Pons (tissue), 1 donor: ENCODE data around the gene OAS2.
"Not testable (repeated sequence)": the region's sequence is repeated elsewhere in the genome, so short reads cannot be mapped to it uniquely, and the experiment has no call there.

Source experiments
- DNase-seq: peaks from one replicate; pipeline ENCODE4 v3.0.0-alpha.2; 2016; ENCODE audit warnings: low spot score

OAS2 gene

DNA sequence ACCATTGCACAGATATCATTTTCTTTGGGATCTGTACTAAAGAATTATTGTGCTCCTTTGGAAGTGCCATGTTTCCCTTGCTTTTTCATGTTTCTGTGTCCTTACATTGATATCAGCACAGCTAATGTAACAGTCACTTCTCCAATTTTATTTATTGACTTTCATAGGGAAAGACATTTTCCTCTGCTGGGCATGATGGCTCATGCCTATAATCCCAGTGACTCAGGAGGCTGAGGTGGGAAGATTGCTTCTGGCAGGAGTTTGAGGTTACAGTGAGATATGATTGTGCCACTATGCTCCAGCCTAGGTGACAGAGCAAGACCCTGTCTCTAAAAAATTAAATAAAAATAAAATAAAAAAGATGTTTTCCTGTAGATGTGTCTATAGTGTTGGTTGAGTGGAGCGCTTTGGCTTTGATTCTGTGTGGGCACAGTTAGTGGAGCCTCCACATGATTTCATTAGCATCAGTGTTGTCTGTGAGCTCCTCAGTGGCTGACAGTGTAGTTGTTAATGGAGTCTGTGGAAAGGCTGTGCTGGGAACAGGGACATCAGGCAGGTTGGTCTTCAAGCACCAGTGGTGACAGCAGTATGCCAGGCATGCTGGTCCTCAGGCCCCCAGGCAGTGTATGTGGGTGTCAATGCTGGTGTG lies 7.4 kb downstream of the OAS2 start:
- DNase-seq: no peak

DNA sequence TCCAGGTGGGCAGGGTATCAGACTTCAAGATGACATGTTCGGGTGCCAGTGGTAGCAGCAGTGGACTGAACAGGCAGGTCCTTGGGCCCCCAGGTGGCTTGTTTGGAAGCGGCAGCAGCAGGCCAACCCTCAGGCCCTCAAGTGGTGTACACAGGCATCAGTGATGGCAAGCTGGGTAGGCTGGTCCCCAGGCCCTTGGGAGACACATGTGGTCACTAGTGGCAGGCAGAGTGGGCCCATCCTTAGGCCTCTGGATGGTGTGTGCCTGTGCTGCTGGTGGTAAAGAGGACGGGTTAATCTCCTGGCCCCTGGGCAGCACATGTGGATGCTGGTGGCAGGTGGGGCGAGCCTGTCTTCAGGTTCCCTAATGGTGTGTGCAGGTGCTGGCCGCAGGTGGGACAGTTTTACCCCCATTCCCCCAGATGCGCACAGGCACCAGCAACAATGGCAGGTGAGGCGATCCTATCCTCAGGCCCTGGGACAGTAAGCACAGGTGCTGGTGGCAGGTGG lies 8.0 kb downstream of the OAS2 start:
- no peak for DNase-seq

DNA sequence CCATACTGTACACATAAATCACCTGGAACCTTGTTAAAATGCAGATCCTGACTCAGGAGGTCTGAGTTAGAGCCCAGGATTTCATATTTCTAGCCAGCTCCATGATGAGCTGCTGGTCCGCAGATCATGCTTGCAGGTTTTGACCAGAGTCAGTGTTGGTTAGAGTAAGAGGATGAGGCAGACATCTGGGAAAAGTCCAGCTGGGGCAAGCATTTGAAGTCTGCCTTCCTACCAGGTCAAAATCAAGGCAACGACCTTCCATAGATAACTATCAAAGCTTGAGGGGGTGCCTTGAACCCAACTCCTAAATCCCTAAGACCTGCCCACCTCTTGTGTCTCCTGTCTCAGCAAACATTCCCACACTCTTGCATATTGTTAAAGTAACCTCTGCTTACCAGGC lies 9.2 kb downstream of the OAS2 start:
- no peak for DNase-seq

DNA sequence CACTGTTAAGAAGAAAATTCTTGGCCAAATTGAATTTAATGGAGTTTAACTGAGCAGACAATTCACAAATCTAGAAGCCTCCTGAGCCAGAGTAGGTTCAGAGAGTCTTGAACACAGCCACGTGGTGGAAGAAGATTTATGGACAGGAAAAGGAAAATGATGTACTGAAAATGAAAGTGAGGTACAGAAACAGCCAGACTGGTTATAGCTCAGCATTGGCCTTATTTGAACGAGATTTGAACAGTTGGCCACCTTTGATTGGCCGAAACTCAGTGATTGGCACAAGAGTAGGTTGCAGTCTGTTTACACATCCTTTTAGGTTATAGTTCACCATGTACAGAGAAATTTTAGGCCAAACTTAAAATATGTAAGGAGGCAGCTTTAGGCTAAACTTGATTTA lies 9.9 kb downstream of the OAS2 start:
- no peak for DNase-seq

DNA sequence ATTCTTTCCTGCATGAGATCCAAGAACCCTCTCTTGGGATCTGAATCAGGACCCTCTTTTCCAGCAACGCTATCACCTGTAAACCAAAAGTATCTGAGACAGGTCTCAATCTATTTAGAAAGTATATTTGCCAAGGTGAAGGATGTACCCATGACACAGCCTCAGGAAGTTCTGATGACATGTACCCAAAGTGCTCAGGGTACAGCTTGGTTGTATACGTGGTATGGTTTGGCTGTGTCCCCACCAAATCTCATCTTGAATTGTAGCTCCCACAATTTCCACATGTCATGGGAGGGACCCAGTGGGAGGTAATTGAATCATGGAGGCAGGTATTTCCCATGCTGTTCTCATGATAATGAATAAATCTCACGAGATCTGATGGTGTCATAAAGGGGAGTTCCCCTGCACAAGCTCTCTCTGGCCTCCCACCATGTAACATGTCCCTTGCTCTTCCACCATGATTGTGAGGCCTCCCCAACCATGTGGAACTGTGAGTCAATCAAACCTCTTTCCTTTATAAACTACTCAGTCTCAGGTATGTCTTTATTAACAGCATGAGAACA lies 10.6 kb downstream of the OAS2 start:
- not testable (repeated sequence) for DNase-seq

DNA sequence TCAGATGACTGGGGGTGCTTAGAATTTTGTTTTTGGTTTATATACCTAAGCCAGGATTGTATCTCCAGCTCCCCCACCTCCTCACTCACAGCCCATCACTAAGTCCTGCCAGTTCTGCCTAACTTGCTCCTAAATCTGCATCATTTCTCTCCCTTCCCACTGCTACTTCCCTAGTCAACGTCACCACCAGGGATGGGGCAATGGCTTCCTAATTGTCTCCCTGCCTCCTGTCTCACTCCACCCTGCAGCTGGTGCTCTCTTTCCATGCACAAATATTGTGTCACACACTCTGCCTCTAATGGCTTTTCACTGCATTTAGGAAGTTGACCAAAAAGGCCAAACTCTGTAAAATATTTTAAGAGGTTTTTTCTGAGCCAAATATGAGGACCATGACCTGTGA lies 11.5 kb downstream of the OAS2 start:
- no peak for DNase-seq

DNA sequence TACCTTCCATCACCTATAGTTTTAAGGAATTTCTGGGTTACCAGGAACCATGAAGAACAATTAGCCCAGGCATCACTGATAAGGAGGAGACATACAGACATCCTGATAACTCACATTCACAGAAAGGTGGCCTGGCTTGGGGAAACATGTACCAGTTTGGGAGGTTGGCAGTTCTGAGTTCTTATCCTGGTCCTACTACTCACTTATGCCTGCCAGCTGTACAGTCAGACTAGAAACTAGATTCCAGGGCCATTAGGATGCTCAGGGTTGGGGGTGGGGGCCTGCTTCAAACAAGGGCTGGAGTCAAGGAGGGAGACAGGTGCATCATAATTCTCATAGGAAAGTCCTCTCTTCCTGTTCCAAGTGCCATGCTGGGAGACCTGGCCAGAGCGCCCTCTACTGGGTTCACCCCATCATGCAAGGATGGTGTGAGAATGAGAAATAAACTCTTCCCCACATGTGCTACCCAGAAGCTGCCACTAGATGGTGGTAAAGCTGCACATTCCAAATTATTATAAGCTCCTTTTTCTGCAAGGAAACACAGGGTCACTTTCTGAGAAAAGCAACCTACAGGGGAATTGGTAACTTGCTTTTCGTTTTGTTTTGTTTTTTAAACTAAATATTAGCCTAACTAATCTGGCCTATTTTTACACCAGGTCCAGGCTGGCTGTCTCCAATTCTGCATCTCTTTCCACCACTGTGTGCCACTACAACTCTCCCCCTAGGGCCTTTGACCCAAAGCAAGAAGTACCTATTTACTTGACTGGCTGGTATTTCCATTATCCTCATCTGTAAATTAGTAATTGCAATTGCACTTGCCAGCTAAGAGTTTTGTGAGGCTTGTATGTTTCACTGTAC lies 14.5 kb downstream of the OAS2 start:
- peak; percentile 70 for DNase-seq

DNA sequence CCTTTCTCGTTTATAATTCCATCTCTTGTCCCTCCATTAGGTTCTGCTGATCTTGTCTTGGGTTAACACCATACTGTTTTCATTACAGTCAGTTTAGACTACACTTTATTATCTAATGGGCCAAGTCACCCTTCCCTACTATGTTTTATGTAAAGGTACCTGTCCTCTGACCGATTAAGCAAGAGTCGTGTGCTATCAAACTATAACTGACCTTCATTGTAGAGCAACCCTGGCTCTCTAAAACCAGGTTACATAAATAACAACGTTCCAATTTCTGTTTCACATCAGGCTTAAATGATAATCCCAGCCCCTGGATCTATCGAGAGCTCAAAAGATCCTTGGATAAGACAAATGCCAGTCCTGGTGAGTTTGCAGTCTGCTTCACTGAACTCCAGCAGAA lies 16.7 kb downstream of the OAS2 start:
- no peak for DNase-seq

DNA sequence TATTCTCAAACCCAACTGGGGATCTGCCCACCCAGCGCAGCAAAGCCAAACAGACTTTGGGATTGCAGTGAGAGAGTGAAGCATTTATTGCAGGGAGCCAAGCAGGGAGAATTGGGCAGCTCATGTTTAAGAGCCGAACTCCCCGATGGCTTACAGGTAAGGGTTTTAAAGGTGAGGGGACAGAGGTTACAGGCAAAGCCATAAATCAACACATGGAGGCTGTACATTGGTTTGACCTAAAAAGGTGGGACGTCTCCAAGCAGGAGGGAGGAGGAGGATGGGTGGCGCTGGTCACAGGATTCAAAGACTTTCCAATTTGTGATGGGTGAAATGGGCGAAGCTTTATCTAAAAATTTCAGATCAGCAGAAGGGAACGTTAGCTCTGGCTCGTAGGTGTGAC lies 18.2 kb downstream of the OAS2 start:
- no peak for DNase-seq

DNA sequence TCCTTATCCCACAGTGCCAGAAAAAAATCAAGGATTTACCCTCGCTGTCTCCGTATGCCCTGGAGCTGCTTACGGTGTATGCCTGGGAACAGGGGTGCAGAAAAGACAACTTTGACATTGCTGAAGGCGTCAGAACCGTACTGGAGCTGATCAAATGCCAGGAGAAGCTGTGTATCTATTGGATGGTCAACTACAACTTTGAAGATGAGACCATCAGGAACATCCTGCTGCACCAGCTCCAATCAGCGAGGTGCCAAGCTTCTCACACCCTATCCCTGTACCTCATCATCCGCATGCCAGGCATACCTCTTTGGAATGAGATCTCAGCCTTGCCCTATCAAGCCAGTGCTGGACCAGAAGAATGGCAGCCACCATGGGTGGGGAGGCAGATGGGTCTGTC lies 19.2 kb downstream of the OAS2 start:
- DNase-seq: no peak

DNA sequence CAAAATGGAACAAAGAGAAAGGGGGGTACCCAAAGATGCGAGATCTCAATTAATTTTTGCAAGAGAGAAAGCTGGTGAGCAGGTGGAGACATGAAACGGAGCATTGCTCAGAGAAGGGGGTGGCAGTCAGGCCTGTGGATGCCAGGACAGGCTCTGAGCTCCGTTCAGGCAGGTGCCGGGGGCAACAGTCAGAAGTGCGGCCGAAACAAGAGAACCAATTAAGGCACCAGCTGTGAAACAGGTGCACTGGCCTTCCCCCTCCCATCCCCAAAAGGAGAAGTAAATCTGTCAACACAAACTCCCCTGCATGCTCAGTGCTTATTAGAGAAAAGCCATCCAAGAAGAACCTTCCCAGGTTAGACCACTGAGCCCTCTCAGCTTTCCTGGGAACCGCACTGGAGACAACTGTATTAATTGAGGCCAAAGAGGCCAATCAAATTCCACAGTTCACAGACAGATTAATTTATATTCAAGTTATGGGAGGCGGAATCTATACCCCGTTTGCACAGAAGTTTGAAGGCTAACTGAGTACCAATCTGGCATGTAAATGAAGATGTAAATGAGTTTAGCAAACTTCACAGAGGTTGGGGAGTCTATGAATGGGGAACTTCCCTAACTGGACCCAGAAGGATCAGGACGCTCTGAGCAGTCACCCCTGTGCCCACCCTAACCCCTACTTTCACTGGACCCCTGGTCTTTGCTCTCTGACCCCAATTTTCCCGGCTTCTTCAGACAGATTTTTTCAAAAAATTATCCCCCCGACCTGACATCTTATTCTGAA lies 20.9 kb downstream of the OAS2 start:
- DNase-seq: no peak

DNA sequence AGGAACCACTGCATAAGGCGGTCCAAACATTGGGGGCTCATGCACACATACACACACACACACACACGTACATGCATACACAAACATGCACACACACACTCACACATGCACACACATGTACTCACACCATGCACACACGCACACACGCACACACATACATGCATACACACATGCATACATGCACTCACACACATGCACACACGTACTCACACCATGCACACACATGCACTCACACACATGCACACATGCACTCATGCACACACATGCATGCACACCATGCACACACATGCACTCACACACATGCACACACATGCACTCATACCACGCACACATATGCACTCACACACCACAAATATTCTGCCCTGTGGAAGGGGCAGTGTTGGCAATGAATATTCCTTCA lies 22.1 kb downstream of the OAS2 start:
- no peak for DNase-seq

DNA sequence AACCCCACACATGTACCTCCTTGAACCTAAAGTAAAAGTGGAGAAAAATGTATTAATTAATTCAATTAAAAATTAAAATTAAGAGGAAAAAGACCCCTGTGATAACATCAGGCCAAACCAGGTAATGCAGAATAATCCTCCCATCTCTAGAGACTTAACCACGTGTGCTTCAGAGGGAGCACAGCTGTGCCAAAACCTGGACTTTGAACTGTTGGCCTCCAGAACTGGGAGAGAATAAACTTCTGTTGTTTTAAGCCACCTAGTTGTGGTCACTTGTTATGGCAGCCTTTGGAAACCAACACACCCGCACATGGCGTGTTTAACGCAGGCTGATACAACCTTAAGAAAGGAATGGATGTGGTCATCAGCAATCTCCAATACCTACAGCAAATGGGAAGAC lies 23.8 kb downstream of the OAS2 start:
- no peak for DNase-seq

DNA sequence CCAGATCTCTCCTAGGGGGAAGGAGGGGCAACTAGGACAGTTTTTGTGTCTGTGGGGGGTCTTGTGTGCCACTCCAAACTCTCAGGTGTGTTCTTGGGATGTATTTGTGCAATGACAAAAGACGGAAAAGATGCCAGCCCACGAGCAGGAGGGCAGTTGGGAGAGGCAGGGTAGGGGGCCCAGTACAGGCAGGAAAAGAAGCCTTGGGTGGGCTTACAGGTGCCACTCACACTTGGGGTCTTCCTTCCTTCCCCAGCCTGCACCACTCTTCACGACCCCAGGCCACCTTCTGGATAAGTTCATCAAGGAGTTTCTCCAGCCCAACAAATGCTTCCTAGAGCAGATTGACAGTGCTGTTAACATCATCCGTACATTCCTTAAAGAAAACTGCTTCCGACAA lies 24.4 kb downstream of the OAS2 start:
- DNase-seq: no peak

DNA sequence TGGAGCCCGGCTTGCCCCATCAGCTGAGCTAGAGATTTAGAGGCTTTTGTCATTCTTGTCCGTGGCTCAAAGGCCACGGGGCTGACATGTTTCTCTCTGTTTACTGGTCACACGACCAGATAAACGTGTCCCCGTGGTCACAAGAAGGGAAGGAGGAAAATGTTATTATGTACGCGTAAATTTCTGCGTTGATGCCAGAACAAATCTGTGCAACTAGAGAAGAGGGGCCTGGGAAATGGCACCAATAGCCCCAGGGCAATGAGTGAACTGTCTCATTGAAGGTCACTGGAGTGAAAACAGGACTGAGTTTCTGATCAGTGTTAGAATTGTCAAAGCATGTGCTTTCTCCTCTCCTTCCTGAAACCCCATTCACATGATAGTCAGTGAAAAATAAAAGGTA lies 25.3 kb downstream of the OAS2 start:
- DNase-seq: no peak

DNA sequence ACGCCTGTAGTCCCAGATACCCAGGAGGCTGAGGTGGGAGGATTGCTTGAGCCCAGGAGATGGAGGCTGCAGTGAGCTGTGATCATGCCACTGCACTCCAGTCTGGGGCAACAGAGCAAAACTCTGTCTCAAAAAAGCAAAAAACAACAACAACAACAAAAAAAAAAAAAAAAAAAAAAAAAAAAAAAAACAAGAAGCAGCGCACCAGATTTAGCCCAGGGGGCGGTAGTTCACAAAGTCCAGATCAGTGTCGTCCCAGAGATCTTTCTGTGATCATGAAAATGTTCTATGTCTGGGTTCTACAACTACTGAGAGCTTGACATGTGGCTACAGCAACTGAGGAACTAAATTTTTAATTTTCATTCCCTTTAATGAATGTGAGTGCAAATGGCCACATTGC lies 27.4 kb downstream of the OAS2 start:
- DNase-seq: no peak

DNA sequence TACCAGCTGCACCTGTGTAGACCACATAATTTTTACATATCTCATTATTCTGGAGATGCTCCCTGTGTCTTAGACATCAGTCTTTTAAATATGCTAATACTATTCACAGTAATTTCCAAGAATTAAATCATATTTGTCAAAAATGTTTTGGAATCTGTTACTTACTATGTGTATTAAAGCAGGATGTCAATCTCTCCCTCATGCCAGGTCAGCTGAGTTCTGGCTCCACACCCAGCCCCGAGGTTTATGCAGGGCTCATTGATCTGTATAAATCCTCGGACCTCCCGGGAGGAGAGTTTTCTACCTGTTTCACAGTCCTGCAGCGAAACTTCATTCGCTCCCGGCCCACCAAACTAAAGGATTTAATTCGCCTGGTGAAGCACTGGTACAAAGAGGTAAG lies 27.9 kb downstream of the OAS2 start:
- DNase-seq: no peak

DNA sequence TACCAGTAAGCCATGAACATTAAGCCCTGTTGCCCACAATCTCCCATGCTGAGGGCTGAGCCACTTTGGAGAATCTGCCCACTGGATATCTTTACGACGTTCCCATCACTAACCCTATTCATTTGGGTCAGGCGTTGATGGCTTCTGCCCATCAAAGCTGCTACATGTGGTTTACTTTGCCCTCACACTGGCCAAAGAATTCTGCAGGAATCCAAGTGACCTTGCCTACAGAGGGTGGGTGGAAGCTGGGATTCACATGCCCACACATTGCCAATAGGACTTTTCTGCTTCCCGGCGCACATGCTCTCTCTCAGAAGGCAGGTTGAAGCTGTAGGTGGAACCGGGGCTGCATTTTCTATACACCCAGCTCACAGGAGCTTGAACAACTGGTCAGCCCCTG lies 28.3 kb downstream of the OAS2 start:
- no peak for DNase-seq

DNA sequence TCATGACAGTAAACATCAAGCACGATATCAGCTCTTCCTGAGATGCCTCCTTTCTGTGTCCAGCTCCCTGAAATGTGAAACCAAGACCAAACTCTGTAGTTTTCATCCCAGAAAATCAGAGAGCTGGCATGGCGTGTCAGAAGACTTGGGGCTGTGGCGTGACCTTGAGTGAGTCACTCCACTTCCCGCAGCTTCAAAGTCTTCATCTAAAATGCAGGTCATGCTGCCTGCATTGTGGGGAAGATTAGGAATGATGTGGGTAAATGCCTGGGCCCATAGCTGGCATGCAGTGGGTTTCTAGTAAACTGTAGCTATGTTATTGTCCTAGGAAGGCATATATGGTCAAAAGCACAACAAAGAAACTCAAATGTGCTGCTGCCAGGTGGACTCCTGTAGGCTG lies 28.8 kb downstream of the OAS2 start:
- DNase-seq: no peak

DNA sequence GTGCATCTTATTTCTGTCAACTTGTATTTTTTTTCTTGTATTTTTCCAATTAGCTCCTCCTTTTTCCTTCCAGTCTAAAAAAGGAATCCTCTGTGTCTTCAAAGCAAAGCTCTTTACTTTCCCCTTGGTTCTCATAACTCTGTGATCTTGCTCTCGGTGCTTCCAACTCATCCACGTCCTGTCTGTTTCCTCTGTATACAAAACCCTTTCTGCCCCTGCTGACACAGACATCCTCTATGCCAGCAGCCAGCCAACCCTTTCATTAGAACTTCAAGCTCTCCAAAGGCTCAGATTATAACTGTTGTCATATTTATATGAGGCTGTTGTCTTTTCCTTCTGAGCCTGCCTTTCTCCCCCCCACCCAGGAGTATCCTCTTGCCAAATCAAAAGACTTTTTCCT lies 32.4 kb downstream of the OAS2 start:
- no peak for DNase-seq

DNA sequence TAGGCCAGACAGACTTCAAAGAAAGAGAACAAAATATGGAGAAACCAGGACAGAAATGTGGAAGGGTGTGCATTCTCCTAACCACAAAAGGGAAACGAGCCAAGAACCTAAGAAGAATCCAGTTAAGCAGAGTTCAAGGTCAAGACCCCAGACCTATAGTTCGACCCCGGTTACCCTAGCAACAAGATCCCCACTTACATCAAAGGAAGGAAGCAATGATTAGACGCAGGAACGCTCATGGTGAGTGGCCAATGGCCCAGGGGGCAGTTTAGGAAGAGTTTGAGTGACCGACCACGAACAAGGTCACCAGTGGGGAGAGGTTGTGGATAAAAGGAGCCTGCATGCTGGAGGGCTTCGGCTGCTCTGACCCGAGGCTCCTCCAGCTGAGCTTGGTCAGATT lies 36.2 kb downstream of the OAS2 start:
- DNase-seq: no peak

DNA sequence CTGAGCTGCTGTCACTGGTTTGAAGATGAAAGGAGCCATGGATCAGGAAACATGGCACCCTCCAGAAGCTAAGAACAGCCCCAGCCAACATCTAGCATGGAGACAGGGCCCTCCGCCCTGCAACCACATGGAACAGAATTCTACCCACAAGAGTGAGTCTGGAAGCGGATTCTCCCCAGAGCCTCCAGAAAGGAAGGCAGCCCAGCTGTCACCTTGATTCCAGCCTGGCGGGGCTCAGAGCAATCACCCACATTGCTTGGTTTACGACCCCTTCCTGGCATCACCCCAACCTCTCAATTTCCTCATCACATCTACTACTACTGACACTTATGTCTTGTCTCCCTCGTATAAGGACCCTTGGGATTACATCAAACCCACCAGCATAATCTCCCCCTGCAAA lies 38.5 kb downstream of the OAS2 start:
- DNase-seq: no peak

DNA sequence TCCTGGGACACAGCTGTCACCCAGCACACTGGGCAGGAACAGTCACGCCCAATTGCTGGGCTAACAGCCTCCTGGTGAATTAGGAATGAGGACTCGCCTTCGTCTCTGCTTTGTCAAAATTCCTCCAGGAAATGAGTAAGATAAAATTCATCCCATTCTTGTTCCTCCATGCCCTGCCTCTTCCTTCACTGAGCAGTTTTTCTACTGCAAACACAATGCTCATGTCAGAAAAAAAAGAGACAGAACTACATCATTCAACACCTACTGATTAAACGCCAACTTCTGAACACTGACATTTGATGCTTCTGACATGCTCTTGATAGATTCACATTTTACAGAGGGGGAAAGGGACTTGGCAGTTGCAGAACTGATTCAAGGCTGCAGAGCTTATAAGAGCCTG lies 40.7 kb downstream of the OAS2 start:
- no peak for DNase-seq
